Smooth muscle cell of the coronary artery (primary cell): ENCODE data around the gene ANAPC5. TPM values are rescaled to one million over a fixed set of nuclear protein-coding genes. Genes with fewer than 3 reads are reported as not detected.

Experiments used
- total RNA-seq: library from RNA; depleted of rRNA; stranded (reverse); fragments of >200 nt; gene quantifications from 2 replicates; pipeline ENCODE4 v1.2.3, GENCODE V29; 2014; ENCODE audit warnings: low replicate concordance

Gene ANAPC5
- total RNA-seq: 99.1 and 150 TPM in 2 replicates

GRCh38 chr12:121351820-121352681, at the start of gene ANAPC5:
TSS of gene ANAPC5 (minus strand) at chr12:121352411. CDS start at chr12:121352340, 71 bp downstream.

GRCh38 chr12:121399391-121400331, 47.5 kb upstream of the ANAPC5 start, which contains the start of gene RNF34:
TSS of gene RNF34 (plus strand) at chr12:121400118. CDS start at chr12:121400213, 95 bp downstream.

GRCh38 chr12:121296618-121297434, 55.4 kb downstream of the ANAPC5 start, which contains the start of gene CAMKK2:
TSS of gene CAMKK2 (minus strand) at chr12:121296709. CDS start at chr12:121274526, 22,183 bp downstream.

Other genes with a start within 250 kb of the ANAPC5 start
- gene P2RX7, start 219.5 kb downstream of the ANAPC5 start, total RNA-seq: under 0.01 and 5.4 TPM in 2 replicates
- 8.7 and 31.2 TPM in 2 replicates for gene P2RX4, start 142.3 kb downstream of the ANAPC5 start, total RNA-seq
- gene CAMKK2, start 55.7 kb downstream of the ANAPC5 start, total RNA-seq: 10.4 and 12.2 TPM in 2 replicates
- 82.8 and 173 TPM in 2 replicates for gene RNF34, start 47.7 kb upstream of the ANAPC5 start, total RNA-seq
- gene KDM2B, start 228.6 kb upstream of the ANAPC5 start, total RNA-seq: 20.4 and 22.3 TPM in 2 replicates